Activated CD4-positive, alpha-beta T cell treated with anti-CD3 and anti-CD28 coated beads, Interleukin-10, Interleukin-2, amounts not matched to agents 100 ng/mL and 50 ng/mL, durations not matched to agents 16 hours and 8 hours (primary cell): ENCODE results near the gene PNPLA6.
"Not testable (repeated sequence)": the region's sequence is repeated elsewhere in the genome, so short reads cannot be mapped to it uniquely, and the experiment has no call there.

ENCODE experiments used
- DNase-seq: peaks from one replicate; pipeline ENCODE4 v3.0.0-alpha.2; 2020

Gene PNPLA6

GRCh38 chr19:7533925-7534480, 1.5 kb upstream of the PNPLA6 start:
- DNase-seq: peak; percentile 89

- peak; percentile 47 for DNase-seq
These were observed 928 bp upstream of the PNPLA6 start for GRCh38 chr19:7534531-7535046.

DNA sequence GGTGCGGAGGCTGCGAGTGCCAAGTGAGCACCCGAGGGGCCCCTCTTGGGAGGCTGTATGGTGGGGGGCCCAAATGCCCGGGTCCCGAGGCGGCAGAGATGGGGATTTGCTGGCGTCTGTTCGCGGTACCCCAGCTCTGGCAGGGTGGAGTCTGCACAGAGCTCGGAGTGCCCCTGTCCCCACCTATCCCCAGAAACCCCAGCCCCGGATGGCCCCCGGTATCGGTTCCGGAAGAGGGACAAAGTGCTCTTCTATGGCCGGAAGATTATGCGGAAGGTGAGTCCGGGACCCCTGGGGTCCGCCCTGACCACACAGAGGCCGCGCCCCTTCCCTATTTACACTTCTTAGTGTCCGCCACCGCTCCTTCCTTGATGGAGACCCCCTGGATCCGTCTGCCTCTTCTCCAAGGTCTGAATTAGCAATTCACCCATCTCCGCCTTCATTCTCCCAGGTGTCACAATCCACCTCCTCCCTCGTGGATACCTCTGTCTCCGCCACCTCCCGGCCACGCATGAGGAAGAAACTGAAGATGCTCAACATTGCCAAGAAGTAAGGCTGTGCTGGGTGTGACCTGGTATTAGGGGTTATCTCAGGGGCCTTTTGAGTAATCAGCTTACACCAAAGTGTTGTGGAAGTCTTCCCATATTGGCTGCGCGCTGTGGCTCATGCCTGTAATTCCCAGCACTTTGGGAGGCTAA, 630 bp downstream of the PNPLA6 start:
- no peak for DNase-seq

DNA sequence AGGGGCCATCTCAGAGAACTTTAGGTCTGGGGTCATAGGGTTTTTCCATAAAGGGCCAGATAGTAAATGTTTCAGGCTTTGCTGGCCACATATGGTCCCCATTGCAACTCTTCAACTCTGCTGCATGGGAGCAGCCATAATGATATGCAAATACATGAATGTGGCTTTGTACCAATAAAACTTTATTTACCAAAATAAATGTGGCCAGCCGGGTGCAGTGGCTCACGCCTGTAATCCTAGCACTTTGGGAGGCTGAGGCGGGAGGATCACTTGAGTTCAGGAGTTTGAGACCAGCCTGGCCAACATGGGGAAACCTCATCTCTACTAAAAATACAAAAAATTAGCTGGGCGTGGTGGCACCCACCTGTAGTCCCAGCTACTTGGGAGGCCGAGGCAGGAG, 3.5 kb downstream of the PNPLA6 start:
- DNase-seq: not testable (repeated sequence)

DNA sequence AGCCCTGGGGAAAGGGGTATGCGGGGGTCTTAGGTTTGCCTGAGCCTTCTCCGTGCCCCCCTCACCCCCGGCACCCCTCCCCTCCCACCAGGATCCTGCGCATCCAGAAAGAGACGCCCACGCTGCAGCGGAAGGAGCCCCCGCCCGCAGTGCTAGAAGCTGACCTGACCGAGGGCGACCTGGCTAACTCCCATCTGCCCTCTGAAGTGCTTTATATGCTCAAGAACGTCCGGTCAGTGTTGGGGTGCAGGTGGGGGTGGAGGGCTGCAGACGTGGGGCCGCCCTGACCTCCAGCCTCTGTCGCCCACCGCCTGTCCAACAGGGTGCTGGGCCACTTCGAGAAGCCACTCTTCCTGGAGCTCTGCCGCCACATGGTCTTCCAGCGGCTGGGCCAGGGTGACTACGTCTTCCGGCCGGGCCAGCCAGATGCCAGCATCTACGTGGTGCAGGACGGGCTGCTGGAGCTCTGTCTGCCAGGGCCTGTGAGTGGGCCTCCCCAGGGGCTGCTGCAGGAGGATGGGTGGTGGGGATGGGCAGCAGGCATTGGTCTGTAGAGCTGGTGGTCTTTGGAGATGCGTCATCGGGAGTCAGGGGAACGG, 4.4 kb downstream of the PNPLA6 start:
- DNase-seq: no peak

DNA sequence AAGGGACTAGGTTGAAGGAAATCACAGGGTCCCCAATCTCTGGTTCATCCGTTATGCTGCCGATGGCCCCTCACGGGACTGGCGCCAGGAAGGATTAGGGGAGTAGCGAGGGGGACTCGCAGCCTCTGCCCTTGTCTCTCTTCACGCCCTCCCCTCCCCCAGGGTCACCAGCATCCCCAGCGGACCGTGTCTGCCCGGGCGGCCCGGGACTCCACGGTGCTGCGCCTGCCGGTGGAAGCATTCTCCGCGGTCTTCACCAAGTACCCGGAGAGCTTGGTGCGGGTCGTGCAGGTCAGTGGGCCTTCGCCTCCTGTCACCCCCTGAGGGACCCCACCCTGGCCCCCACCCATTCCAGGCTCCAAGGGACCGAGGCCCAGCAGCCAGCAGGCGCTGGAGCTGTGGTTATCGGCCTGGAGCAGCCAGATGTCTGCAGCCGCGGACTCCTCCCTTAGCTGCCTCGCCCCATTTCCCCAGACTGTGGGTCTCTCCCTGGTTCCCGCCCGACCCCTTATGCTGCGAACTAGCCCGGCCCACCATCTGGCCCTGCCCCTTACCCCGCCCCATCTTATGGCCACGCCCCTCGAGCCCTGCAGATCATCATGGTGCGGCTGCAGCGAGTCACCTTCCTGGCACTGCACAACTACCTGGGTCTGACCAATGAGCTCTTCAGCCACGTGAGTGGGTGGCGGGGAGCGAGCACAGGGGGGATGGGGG, 5.4 kb downstream of the PNPLA6 start:
- DNase-seq: peak; percentile 50

GRCh38 chr19:7541475-7541824, 5.9 kb downstream of the PNPLA6 start:
- no peak for DNase-seq

DNA sequence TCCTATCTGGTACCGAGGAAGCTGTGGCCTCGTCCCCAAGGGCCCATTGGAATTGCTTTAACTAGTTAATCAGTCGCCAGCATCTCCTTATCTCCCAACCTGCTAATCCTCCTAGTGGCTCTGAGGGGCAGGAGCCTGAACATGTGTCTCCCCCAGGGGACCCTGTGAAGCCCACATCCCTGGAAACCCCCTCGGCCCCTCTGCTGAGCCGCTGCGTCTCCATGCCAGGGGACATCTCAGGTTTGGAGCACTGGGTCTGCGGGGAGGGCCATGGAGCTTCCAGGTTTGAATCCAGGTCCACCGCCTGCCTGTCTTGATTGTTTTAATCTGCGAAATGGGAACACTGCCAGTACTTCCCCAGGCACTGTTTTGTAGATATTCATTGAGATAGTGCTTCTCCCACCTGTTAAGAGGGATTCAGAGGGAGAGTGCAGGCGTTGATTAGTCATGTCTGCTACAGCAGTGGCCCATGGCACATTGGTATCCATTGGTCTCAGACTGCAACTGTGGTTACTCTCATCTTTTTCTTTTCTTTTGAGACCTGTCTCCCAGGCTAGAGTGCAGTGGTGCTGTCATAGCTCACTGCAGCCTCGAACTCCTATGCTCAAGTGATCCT, 6.4 kb downstream of the PNPLA6 start:
- DNase-seq: no peak

DNA sequence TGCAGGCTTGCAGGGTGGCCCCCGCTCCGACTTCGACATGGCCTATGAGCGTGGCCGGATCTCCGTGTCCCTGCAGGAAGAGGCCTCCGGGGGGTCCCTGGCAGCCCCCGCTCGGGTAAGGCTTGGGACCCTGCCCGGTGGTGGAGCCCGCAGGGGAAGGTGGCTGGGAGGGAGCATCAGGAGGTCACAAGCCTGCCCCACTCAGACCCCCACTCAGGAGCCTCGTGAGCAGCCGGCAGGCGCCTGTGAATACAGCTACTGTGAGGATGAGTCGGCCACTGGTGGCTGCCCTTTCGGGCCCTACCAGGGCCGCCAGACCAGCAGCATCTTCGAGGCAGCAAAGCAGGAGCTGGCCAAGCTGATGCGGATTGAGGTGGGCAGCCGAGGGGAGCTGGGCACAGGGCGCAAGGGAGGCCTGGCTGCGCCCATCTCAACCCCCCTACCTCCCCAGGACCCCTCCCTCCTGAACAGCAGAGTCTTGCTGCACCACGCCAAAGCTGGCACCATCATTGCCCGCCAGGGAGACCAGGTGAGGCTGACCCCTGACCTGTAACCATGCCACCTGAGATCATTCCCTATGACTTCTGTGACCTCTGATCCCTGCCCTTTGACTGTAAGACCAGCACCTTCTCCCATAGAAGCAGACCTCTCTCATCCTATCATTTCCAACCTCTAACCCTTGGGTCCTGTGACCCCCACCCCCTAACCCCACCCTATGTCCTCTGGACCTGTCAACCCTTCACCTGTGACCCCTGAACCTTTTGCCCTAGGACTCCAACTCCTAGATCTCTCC, 7.2 kb downstream of the PNPLA6 start:
- no peak for DNase-seq

- DNase-seq: peak; percentile 25
These were observed 9.1 kb downstream of the PNPLA6 start for GRCh38 chr19:7544626-7545025.

GRCh38 chr19:7545300-7545699, 9.8 kb downstream of the PNPLA6 start:
- DNase-seq: no peak

GRCh38 chr19:7545904-7546303, 10.4 kb downstream of the PNPLA6 start:
- DNase-seq: peak; percentile 50

DNA sequence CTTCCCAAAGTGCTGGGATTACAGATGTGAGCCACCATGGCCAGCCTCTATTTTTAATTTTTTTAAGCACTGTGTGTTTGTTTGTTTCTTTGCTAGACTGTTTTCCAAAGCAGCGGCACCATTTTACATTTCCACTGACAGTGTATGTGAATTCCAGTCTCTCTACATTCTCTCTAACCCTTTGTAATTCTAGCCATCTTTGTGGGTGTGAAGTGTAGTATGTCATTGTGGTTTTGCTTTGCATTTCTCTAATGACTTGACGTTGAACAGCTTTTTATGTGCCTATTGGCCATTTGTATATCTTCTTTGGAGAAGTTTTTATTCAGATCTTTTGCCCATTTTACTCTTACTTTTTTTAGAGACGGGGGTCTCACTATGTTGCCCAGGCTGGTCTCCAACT, 11.6 kb downstream of the PNPLA6 start:
- DNase-seq: peak; percentile 33

DNA sequence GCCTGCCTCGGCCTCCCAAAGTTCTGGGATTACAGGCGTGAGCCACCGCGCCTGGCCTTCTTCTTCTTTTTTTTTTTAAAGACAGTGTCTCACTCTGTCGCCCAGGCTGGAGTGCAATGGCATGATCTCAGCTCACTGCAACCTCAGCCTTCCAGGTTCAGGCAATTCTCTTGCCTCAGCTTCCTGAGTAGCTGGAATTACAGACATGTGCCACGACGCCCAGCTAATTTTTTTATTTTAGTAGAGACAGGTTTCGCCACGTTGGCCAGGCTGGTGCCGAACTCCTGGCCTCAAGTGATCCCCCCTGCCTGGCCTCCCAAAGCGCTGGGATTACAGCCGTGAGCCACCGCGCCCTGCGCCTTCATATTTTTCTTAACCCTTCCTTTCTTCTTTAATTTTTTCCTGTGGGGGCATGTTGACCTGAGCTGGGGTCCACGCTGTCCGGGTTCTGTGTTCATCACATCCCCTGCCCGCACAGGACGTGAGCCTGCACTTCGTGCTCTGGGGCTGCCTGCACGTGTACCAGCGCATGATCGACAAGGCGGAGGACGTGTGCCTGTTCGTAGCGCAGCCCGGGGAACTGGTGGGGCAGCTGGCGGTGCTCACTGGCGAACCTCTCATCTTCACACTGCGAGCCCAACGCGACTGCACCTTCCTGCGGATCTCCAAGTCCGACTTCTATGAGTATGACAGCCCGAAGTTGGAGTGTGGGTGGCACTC, 14.1 kb downstream of the PNPLA6 start:
- no peak for DNase-seq

- DNase-seq: no peak
These were observed 14.8 kb downstream of the PNPLA6 start for GRCh38 chr19:7550169-7550770.

GRCh38 chr19:7550987-7551761, 15.7 kb downstream of the PNPLA6 start:
- DNase-seq: peak; percentile 65

- no peak for DNase-seq
These were observed 17.3 kb downstream of the PNPLA6 start for GRCh38 chr19:7552781-7553180.

GRCh38 chr19:7554565-7554964, 19.0 kb downstream of the PNPLA6 start:
- no peak for DNase-seq

GRCh38 chr19:7554990-7555864, 19.7 kb downstream of the PNPLA6 start:
- no peak for DNase-seq
